H9 (cell line): Measurements from ENCODE around the gene GOLGA1. TPM values are rescaled to one million over a fixed set of nuclear protein-coding genes. Genes with fewer than 3 reads are reported as not detected.

Experiments used
- DNase-seq: peaks from one replicate; pipeline ENCODE4 v3.0.0-alpha.2; 2017
- H2AFZ ChIP-seq: one replicate; pipeline ENCODE4 v1.6.1; 2013; ENCODE audit warnings: mild to moderate bottlenecking, low read length, control low read depth, moderate library complexity
- H2AK5ac ChIP-seq: 2 replicates; pipeline ENCODE4 v1.6.1; 2013; ENCODE audit warnings: low read length, control low read depth, mixed read lengths; ENCODE audit not compliant: insufficient read length
- H2BK120ac ChIP-seq: one replicate; pipeline ENCODE4 v1.6.1; 2013; ENCODE audit warnings: low read depth, mild to moderate bottlenecking, low read length, control low read depth, inconsistent platforms; ENCODE audit not compliant: poor library complexity, severe bottlenecking
- H2BK12ac ChIP-seq: 2 replicates; pipeline ENCODE4 v1.6.1; 2013; ENCODE audit warnings: low read length, control low read depth, mixed read lengths, low read depth; ENCODE audit not compliant: insufficient read length
- H2BK15ac ChIP-seq: 2 replicates; pipeline ENCODE4 v1.6.1; 2013; ENCODE audit warnings: low read depth, low read length, control low read depth
- H2BK20ac ChIP-seq: one replicate; pipeline ENCODE4 v1.6.1; 2013; ENCODE audit warnings: low read depth, mild to moderate bottlenecking, low read length, control low read depth, inconsistent platforms; ENCODE audit not compliant: poor library complexity, severe bottlenecking
- H2BK5ac ChIP-seq: 2 replicates; pipeline ENCODE4 v1.6.1; 2013; ENCODE audit warnings: low read length, control low read depth, mixed read lengths; ENCODE audit not compliant: insufficient read length
- H3K14ac ChIP-seq: 2 replicates; pipeline ENCODE4 v1.6.1; 2013; ENCODE audit warnings: low read length, control low read depth; ENCODE audit not compliant: insufficient read depth
- H3K18ac ChIP-seq: 2 replicates; pipeline ENCODE4 v1.6.1; 2013; ENCODE audit warnings: low read depth, mild to moderate bottlenecking, mixed read lengths, low read length, control low read depth; ENCODE audit not compliant: insufficient read length
- H3K23ac ChIP-seq: 2 replicates; pipeline ENCODE4 v1.6.1; 2013; ENCODE audit warnings: low read length, control low read depth, mixed read lengths, low read depth; ENCODE audit not compliant: insufficient read length
- H3K23me2 ChIP-seq: 2 replicates; pipeline ENCODE4 v1.6.1; 2013; ENCODE audit warnings: low read depth, mild to moderate bottlenecking, mixed read lengths, low read length, control low read depth; ENCODE audit not compliant: insufficient read length, poor library complexity, severe bottlenecking
- H3K27ac ChIP-seq: 2 replicates; pipeline ENCODE4 v1.5.1; 2013; ENCODE audit warnings: low read length, control low read depth, mixed read lengths, low read depth; ENCODE audit not compliant: insufficient read length
- H3K27me3 ChIP-seq: 2 replicates; pipeline ENCODE4 v1.6.1; 2013; ENCODE audit warnings: low read length, control low read depth, inconsistent platforms; ENCODE audit not compliant: insufficient read depth
- H3K4ac ChIP-seq: 2 replicates; pipeline ENCODE4 v1.6.1; 2013; ENCODE audit warnings: low read depth, mild to moderate bottlenecking, control low read depth, inconsistent platforms, low read length, moderate library complexity
- H3K4me1 ChIP-seq: 2 replicates; pipeline ENCODE4 v1.6.1; 2013; ENCODE audit warnings: low read length, control low read depth, inconsistent platforms; ENCODE audit not compliant: insufficient read depth
- H3K4me2 ChIP-seq: 2 replicates; pipeline ENCODE4 v1.6.1; 2013; ENCODE audit warnings: low read length, control low read depth, mixed read lengths; ENCODE audit not compliant: insufficient read length, insufficient read depth
- H3K56ac ChIP-seq: 2 replicates; pipeline ENCODE4 v1.6.1; 2013; ENCODE audit warnings: low read depth, mild to moderate bottlenecking, mixed read lengths, low read length, control low read depth; ENCODE audit not compliant: insufficient read length
- H3K79me1 ChIP-seq: 2 replicates; pipeline ENCODE4 v1.6.1; 2013; ENCODE audit warnings: low read depth, mild to moderate bottlenecking, moderate library complexity, low read length, control low read depth, inconsistent platforms; ENCODE audit not compliant: insufficient read depth, poor library complexity, severe bottlenecking
- H3K79me2 ChIP-seq: 2 replicates; pipeline ENCODE4 v1.6.1; 2013; ENCODE audit warnings: low read length, control low read depth, inconsistent platforms; ENCODE audit not compliant: insufficient read depth
- H3K9ac ChIP-seq: 2 replicates; pipeline ENCODE4 v1.6.1; 2013; ENCODE audit warnings: low read length, control low read depth, mixed read lengths; ENCODE audit not compliant: insufficient read length; ENCODE audit errors: extremely low read depth
- H3K9me3 ChIP-seq: one replicate; pipeline ENCODE4 v1.6.1; 2013; ENCODE audit warnings: low read depth, low read length, inconsistent platforms; ENCODE audit not compliant: control insufficient read depth
- H3T11ph ChIP-seq: one replicate; pipeline ENCODE4 v1.6.1; 2013; ENCODE audit warnings: mild to moderate bottlenecking, low read length, control low read depth, inconsistent platforms
- H4K20me1 ChIP-seq: one replicate; pipeline ENCODE4 v1.6.1; 2013; ENCODE audit not compliant: control insufficient read depth, insufficient read length, insufficient read depth
- H4K5ac ChIP-seq: 2 replicates; pipeline ENCODE4 v1.6.1; 2013; ENCODE audit warnings: low read depth, mild to moderate bottlenecking, mixed read lengths, low read length, control low read depth; ENCODE audit not compliant: insufficient read length
- H4K8ac ChIP-seq: replicated peaks from 2 replicates; pipeline ENCODE4 v1.6.1; 2013; ENCODE audit warnings: low read length, control low read depth, mixed read lengths, low read depth; ENCODE audit not compliant: insufficient read length
- H4K91ac ChIP-seq: 2 replicates; pipeline ENCODE4 v1.6.1; 2013; ENCODE audit warnings: low read depth, mild to moderate bottlenecking, moderate library complexity, mixed read lengths, low read length, control low read depth; ENCODE audit not compliant: insufficient read length
- H3K27ac Mint-ChIP-seq, 3 experiments: 2 replicates in 2 of 3; 3 replicates in 1 of 3; pipeline ENCODE4 v1.8.0; 2020 to 2021; ENCODE audit warnings: mixed read lengths in 3 of 3, mild to moderate bottlenecking in 1 of 3, moderate library complexity in 1 of 3
- H3K27me3 Mint-ChIP-seq: 2 replicates; pipeline ENCODE4 v1.8.0; 2021; ENCODE audit warnings: low read depth, mild to moderate bottlenecking, moderate library complexity, mixed read lengths
- H3K36me3 Mint-ChIP-seq, 3 experiments: 2 replicates in 2 of 3; 3 replicates in 1 of 3; pipeline ENCODE4 v1.8.0; 2020 to 2021; ENCODE audit warnings: low read depth in 3 of 3, mixed read lengths in 3 of 3; ENCODE audit not compliant: insufficient read depth in 1 of 3
- H3K4me1 Mint-ChIP-seq, 2 experiments: 2 replicates each; pipeline ENCODE4 v1.8.0; 2020; ENCODE audit warnings: mixed read lengths in 2 of 2
- H3K4me3 Mint-ChIP-seq, 2 experiments: 2 replicates in 1 of 2; 3 replicates in 1 of 2; pipeline ENCODE4 v1.8.0; 2020 to 2021; ENCODE audit warnings: mild to moderate bottlenecking in 2 of 2, mixed read lengths in 2 of 2, moderate library complexity in 1 of 2
- H3K9me3 Mint-ChIP-seq, 2 experiments: 2 replicates in 1 of 2; 3 replicates in 1 of 2; pipeline ENCODE4 v1.8.0; 2020; ENCODE audit warnings: mild to moderate bottlenecking in 2 of 2, mixed read lengths in 2 of 2, moderate library complexity in 1 of 2
- WGBS: extraction: QIAGEN DNeasy Blood & Tissue Kit; methylation state at CpG from one replicate; pipeline ENCODE4 v1.1.7; 2013; ENCODE audit warnings: missing lambda C conversion rate, low lambda C conversion rate, mixed read lengths; ENCODE audit not compliant: insufficient read length; ENCODE audit errors: extremely low coverage; 5-methylcytosine and 5-hydroxymethylcytosine counted together
- total RNA-seq: library from RNA; stranded (reverse); gene quantifications from 2 replicates; pipeline ENCODE4 v1.2.1, GENCODE V29; 2021
- TF ChIP-seq, protein P1 (sequence below): fragments of 200-600 bp; sonication (generic); conservative IDR thresholded peaks from 3 replicates; pipeline ENCODE4 v1.8.0; 2021; ENCODE audit warnings: antibody characterized with exemption, mild to moderate bottlenecking

The GOLGA1 gene
- total RNA-seq, 1 experiment from 2014 or later: 7.6 TPM

DNA sequence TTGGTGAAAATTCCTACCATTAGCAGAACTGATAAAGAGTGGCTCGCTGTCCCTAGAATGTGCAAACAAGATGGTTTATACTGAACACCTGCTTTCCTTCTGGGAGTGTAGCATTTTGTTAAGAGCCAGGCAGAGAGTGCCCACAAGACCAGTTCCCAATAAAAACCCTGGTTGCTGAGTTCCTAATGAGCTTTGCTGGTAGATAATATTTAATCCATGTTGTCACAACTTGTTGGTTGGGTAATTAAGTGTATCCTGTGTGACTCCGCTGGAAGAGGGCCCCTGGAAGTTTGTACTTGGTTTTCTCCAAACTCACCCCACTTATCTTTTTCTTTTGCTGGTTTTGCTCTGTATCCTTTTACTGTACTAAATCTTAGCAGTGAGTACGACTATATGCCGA lies 39.5 kb upstream of the GOLGA1 start:
- Histone ChIP-seq H2BK15ac (no peak overlapping the region), H4K5ac (no peak overlapping the region), H3K4me1 (no peaks in the 10 kb centered on the region), H3K4ac (no peak overlapping the region), H3K9ac (no peak overlapping the region), H4K91ac (no peak overlapping the region), H2AFZ (no peak overlapping the region), H4K8ac (no peak overlapping the region), H3K23me2 (no peaks in the 10 kb centered on the region), H3K79me1 (no peaks in the 10 kb centered on the region), H3K79me2 (no peaks in the 10 kb centered on the region), H3K23ac (no peak overlapping the region), H2AK5ac (no peak overlapping the region), H2BK20ac (no peak overlapping the region), H3T11ph (no peak overlapping the region), H3K4me2 (no peak overlapping the region), H2BK12ac (no peak overlapping the region), H3K9me3 (no peaks in the 10 kb centered on the region), H2BK5ac (no peak overlapping the region), H4K20me1 (no peaks in the 10 kb centered on the region), H3K27me3 (no peaks in the 10 kb centered on the region), H2BK120ac (no peak overlapping the region), H3K56ac (no peak overlapping the region), H3K14ac (no peak overlapping the region), H3K18ac (no peak overlapping the region), H3K27ac (no peak overlapping the region)
- Mint-ChIP-seq H3K9me3 (no peaks in the 10 kb centered on the region), H3K36me3 (peaks cover 5 to 19% (median 17%) of the 10 kb centered on the region in 3 experiments; a peak in 6 of 7 replicates), H3K4me3 (no peak overlapping the region), H3K27me3 (no peaks in the 10 kb centered on the region), H3K27ac (peak overlapping the region in 1 of 3 experiments; percentile 9; a peak in 1 of 7 replicates), H3K4me1 (peaks cover 3 to 4% of the 10 kb centered on the region in 2 experiments; a peak in 2 of 4 replicates)
- TF ChIP-seq, protein P1, sequence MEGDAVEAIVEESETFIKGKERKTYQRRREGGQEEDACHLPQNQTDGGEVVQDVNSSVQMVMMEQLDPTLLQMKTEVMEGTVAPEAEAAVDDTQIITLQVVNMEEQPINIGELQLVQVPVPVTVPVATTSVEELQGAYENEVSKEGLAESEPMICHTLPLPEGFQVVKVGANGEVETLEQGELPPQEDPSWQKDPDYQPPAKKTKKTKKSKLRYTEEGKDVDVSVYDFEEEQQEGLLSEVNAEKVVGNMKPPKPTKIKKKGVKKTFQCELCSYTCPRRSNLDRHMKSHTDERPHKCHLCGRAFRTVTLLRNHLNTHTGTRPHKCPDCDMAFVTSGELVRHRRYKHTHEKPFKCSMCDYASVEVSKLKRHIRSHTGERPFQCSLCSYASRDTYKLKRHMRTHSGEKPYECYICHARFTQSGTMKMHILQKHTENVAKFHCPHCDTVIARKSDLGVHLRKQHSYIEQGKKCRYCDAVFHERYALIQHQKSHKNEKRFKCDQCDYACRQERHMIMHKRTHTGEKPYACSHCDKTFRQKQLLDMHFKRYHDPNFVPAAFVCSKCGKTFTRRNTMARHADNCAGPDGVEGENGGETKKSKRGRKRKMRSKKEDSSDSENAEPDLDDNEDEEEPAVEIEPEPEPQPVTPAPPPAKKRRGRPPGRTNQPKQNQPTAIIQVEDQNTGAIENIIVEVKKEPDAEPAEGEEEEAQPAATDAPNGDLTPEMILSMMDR: no peak
- DNase-seq: no peak
- no CpG with 5 or more reads among the region's 4 CpGs for WGBS
